Kidney (tissue), 14 donors: Measurements from ENCODE around the gene GBA2. TPM values are rescaled to one million over a fixed set of nuclear protein-coding genes. Genes with fewer than 3 reads are reported as not detected.

Experiments used
- DNase-seq, 5 donors: peaks; one replicate each; pipeline ENCODE4 v3.0.0-alpha.2; 2013 to 2020
- FAIRE-seq: peaks from 2 replicates; lab custom pipeline; 2012; peaks lifted over from hg19 to GRCh38; lab: Jason Lieb, UNC
- H3K27ac ChIP-seq, 2 donors: one replicate each; pipeline ENCODE4 v1.7.0; 2013; ENCODE audit warnings: low read depth in 2 of 2, low read length in 2 of 2, inconsistent platforms in 1 of 2
- H3K27me3 ChIP-seq: one replicate; pipeline ENCODE4 v1.7.1; 2013; ENCODE audit warnings: low read length, inconsistent platforms; ENCODE audit not compliant: control insufficient read depth, insufficient read depth
- H3K36me3 ChIP-seq, 3 donors: one replicate each; pipeline versions ENCODE4 v1.7.0 to v1.7.1; 2013; ENCODE audit warnings: low read length in 3 of 3, control low read depth in 1 of 3, inconsistent platforms in 1 of 3; ENCODE audit not compliant: insufficient read depth in 3 of 3, control insufficient read depth in 2 of 3
- H3K4me1 ChIP-seq, 3 donors: one replicate each; pipeline versions ENCODE4 v1.7.0 to v1.7.1; 2013; ENCODE audit warnings: low read length in 3 of 3, inconsistent platforms in 1 of 3, low read depth in 1 of 3; ENCODE audit not compliant: control insufficient read depth in 2 of 3, insufficient read depth in 2 of 3
- H3K4me3 ChIP-seq, 3 donors: one replicate each; pipeline versions ENCODE4 v1.7.0 to v1.8.1; 2013; ENCODE audit warnings: low read length in 3 of 3, control low read depth in 1 of 3, inconsistent platforms in 1 of 3
- H3K9ac ChIP-seq, 3 donors: one replicate each; pipeline versions ENCODE4 v1.7.0 to v1.7.1; 2013; ENCODE audit warnings: low read length in 3 of 3, control low read depth in 1 of 3, inconsistent platforms in 1 of 3
- H3K9me3 ChIP-seq, 3 donors: one replicate each; pipeline versions ENCODE4 v1.7.0 to v1.7.1; 2013; ENCODE audit warnings: low read length in 3 of 3, control low read depth in 1 of 3, inconsistent platforms in 1 of 3; ENCODE audit not compliant: control insufficient read depth in 2 of 3, insufficient read depth in 1 of 3
- CTCF ChIP-seq: IDR thresholded peaks from 3 replicates; pipeline ENCODE4 v1.5.1; 2012; ENCODE audit warnings: mild to moderate bottlenecking, moderate library complexity, borderline replicate concordance; ENCODE audit not compliant: insufficient read depth; ENCODE audit errors: extremely low read depth
- intact Hi-C: fragments of 100-400 bp; cut with DNase I; formaldehyde crosslinking; loops from one replicate; pipeline ENCODE4 v1.11.1; 2022
- polyA plus RNA-seq: library from polyadenylated mRNA; stranded (reverse); fragments of 350-450 nt; fragmentation: Illumina TruSeq; extraction: RNeasy Lipid Tissue Mini Kit (QIAGEN cat#74804); gene quantifications from one replicate; pipeline ENCODE4 v1.2.3, GENCODE V29; 2014; ENCODE audit warnings: low read depth, low replicate concordance; ENCODE audit not compliant: insufficient read depth
- total RNA-seq: library from RNA; stranded (reverse); fragmentation: NEBNext Ultra II Directional; extraction: Animal tissue kit (Norgen Biotek cat#: 25700); gene quantifications from one replicate; pipeline ENCODE4 v1.2.1, GENCODE V29; 2021
- donor health status: control.
- donor health status: control.
- donor health status: control.
- donor health status: control.
- donor health status: control.
- donor health status: DM: yes; HTN: yes; CAD: no.
- donor health status: Normal renal cell carcinoma (clear cell type).

Gene GBA2
- total and polyA plus RNA-seq, 2 donors from 2014 or later: 83.2 to 93.2 TPM

GRCh38 chr9:35703906-35704672 lies 44.9 kb downstream of the GBA2 start:
- peaks cover 31 to 95% (median 87%) of the 10 kb centered on the region in 3 donors for H3K36me3 ChIP-seq
- TF ChIP-seq CTCF: no peak
- DNase-seq: no peak

GRCh38 chr9:35702696-35703095 lies 46.3 kb downstream of the GBA2 start:
- Histone ChIP-seq H3K27me3 (no peaks in the 10 kb centered on the region), H3K27ac (no peak overlapping the region), H3K9me3 (no peaks in the 10 kb centered on the region), H3K9ac (no peak overlapping the region), H3K4me3 (no peak overlapping the region), H3K4me1 (no peaks in the 10 kb centered on the region), H3K36me3 (peaks cover 36 to 96% (median 89%) of the 10 kb centered on the region in 3 donors)
- intact Hi-C loops: no loop called here
- TF ChIP-seq CTCF: no peak
- DNase-seq (no peak), FAIRE-seq (no peak)

More at GRCh38 chr9:35703906-35704672, 44.9 kb downstream of the GBA2 start:
- H3K27me3 ChIP-seq: no peaks in the 10 kb centered on the region
- no peak overlapping the region for H3K4me3 ChIP-seq
- no peak for FAIRE-seq
- no peaks in the 10 kb centered on the region for H3K9me3 ChIP-seq
- no peak overlapping the region for H3K27ac ChIP-seq
- H3K9ac ChIP-seq: no peak overlapping the region
- intact Hi-C loops: no loop called here
- H3K4me1 ChIP-seq: no peaks in the 10 kb centered on the region

GRCh38 chr9:35700942-35701341 lies 48.1 kb downstream of the GBA2 start:
- H3K9me3 ChIP-seq: no peaks in the 10 kb centered on the region
- no peaks in the 10 kb centered on the region for H3K27me3 ChIP-seq
- H3K4me3 ChIP-seq: no peak overlapping the region
- no peak for DNase-seq
- H3K36me3 ChIP-seq: peaks cover 26 to 85% (median 78%) of the 10 kb centered on the region in 3 donors
- intact Hi-C loops: no loop called here
- no peak for FAIRE-seq
- H3K27ac ChIP-seq: no peak overlapping the region
- H3K9ac ChIP-seq: no peak overlapping the region
- TF ChIP-seq CTCF: no peak
- H3K4me1 ChIP-seq: peaks cover 0 to 2% (median 0%) of the 10 kb centered on the region in 3 donors
